HL-60 (cell line): ENCODE results near the gene NRXN3.

ENCODE experiments used
- DNase-seq, 2 experiments: peaks; one replicate each; pipeline ENCODE4 v3.0.0-alpha.2; 2010 to 2020; ENCODE audit warnings: low read depth in 1 of 2, low spot score in 1 of 2
- H3K27ac ChIP-seq: fragments of 250-450 bp; sonication (Bioruptor Pico); replicated peaks from 2 replicates; pipeline ENCODE4 v1.5.1; 2020; ENCODE audit warnings: mild to moderate bottlenecking, moderate library complexity
- H3K27me3 ChIP-seq: fragments of 250-450 bp; sonication (Bioruptor Pico); 2 replicates; pipeline ENCODE4 v1.5.1; 2021; ENCODE audit warnings: mild to moderate bottlenecking, moderate library complexity; ENCODE audit not compliant: insufficient read depth, poor library complexity, severe bottlenecking
- H3K4me3 ChIP-seq: replicated peaks from 2 replicates; pipeline ENCODE4 v1.5.1; 2011; ENCODE audit warnings: mild to moderate bottlenecking, control low read depth, low read length; ENCODE audit not compliant: insufficient read depth
- GABPA ChIP-seq: IDR thresholded peaks from 2 replicates; pipeline ENCODE4 v1.6.1; 2012; ENCODE audit warnings: low read depth
- POLR2AphosphoS5 ChIP-seq: IDR thresholded peaks from 2 replicates; pipeline ENCODE4 v1.6.1; 2012; ENCODE audit warnings: low read depth
- SPI1 ChIP-seq: IDR thresholded peaks from 2 replicates; pipeline ENCODE4 v1.6.1; 2012; ENCODE audit warnings: low read depth, mild to moderate bottlenecking, borderline replicate concordance
- TF ChIP-seq, protein P1 (sequence below): IDR thresholded peaks from 2 replicates; pipeline ENCODE4 v1.6.1; 2012; ENCODE audit warnings: low read depth; ENCODE audit not compliant: insufficient replicate concordance
- TF ChIP-seq, protein P2 (sequence below): IDR thresholded peaks from one replicate; pipeline ENCODE4 v1.5.1; 2011; ENCODE audit warnings: low read length, control low read depth, inconsistent platforms; ENCODE audit not compliant: insufficient read depth

The NRXN3 gene

DNA sequence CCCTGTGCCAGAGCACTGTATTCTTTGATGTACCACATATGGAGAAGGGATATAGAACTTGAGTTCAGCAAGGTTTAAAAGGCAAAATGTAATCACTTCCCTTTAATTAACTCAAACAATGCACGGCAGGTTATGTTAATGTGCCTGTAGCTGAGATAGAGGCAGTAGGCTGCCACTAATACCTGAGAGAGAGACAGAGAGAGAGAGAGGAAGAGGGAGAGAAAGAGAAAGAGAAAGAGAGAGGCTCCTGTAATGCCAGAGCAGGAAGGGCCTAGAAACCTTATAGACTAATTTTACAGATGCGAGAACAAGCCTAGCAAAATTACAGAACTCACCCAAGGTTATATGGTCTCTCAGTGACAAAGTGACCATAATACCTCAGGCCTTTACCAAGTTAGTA, 679.8 kb downstream of the NRXN3 start:
- no peak overlapping the region for H3K4me3 ChIP-seq
- TF ChIP-seq, protein P1, sequence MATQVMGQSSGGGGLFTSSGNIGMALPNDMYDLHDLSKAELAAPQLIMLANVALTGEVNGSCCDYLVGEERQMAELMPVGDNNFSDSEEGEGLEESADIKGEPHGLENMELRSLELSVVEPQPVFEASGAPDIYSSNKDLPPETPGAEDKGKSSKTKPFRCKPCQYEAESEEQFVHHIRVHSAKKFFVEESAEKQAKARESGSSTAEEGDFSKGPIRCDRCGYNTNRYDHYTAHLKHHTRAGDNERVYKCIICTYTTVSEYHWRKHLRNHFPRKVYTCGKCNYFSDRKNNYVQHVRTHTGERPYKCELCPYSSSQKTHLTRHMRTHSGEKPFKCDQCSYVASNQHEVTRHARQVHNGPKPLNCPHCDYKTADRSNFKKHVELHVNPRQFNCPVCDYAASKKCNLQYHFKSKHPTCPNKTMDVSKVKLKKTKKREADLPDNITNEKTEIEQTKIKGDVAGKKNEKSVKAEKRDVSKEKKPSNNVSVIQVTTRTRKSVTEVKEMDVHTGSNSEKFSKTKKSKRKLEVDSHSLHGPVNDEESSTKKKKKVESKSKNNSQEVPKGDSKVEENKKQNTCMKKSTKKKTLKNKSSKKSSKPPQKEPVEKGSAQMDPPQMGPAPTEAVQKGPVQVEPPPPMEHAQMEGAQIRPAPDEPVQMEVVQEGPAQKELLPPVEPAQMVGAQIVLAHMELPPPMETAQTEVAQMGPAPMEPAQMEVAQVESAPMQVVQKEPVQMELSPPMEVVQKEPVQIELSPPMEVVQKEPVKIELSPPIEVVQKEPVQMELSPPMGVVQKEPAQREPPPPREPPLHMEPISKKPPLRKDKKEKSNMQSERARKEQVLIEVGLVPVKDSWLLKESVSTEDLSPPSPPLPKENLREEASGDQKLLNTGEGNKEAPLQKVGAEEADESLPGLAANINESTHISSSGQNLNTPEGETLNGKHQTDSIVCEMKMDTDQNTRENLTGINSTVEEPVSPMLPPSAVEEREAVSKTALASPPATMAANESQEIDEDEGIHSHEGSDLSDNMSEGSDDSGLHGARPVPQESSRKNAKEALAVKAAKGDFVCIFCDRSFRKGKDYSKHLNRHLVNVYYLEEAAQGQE, result no peak
- TF ChIP-seq SPI1, result no peak
- no peak overlapping the region for H3K27ac ChIP-seq
- DNase-seq, result no peak
- no peaks in the 10 kb centered on the region for H3K27me3 ChIP-seq

DNA sequence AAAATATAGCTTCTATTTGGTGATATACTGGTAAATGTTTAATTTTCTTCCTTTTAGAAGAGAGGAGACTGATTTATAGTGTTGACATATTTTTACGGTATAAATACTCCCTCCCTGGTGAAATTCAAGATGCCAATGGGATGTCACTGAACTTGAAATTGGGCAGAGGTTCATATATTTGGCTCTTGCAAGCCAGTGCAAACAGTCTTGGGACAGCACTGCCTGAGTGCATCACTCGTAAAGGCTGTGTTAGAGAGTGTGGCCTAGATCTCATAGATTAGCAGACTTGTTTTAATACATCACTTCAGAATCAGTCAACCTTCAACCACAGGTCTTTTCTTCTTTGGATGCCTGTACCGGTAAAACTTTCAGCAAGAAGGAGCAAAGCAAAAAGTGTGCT, 681.0 kb downstream of the NRXN3 start:
- H3K4me3 ChIP-seq, result no peak overlapping the region
- no peak overlapping the region for H3K27ac ChIP-seq
- TF ChIP-seq POLR2AphosphoS5 (no peak), GABPA (no peak), SPI1 (no peak)
- TF ChIP-seq, protein P2, sequence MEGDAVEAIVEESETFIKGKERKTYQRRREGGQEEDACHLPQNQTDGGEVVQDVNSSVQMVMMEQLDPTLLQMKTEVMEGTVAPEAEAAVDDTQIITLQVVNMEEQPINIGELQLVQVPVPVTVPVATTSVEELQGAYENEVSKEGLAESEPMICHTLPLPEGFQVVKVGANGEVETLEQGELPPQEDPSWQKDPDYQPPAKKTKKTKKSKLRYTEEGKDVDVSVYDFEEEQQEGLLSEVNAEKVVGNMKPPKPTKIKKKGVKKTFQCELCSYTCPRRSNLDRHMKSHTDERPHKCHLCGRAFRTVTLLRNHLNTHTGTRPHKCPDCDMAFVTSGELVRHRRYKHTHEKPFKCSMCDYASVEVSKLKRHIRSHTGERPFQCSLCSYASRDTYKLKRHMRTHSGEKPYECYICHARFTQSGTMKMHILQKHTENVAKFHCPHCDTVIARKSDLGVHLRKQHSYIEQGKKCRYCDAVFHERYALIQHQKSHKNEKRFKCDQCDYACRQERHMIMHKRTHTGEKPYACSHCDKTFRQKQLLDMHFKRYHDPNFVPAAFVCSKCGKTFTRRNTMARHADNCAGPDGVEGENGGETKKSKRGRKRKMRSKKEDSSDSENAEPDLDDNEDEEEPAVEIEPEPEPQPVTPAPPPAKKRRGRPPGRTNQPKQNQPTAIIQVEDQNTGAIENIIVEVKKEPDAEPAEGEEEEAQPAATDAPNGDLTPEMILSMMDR, result no peak
- TF ChIP-seq, protein P1, result no peak
- no peak for DNase-seq
- H3K27me3 ChIP-seq, result no peaks in the 10 kb centered on the region

DNA sequence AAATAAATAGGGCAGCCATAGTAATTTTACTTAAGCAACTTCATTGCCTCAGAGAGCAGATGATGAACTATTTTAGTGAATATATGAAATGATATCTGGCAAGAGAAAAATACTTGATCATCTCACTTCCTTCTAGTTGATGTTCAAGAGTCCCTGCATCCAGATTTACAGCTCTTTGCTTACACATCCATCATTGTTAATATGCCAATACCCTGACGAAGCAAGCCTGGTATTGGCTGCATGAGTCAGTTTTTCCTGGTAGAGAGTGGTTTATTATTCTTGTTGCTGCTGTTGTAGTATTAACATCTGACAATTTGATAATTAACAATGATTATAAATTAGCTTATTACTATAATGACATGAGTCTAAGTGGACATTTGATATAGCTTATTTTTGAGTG, 681.9 kb downstream of the NRXN3 start:
- TF ChIP-seq, protein P2, result no peak
- TF ChIP-seq SPI1 (no peak), GABPA (no peak), POLR2AphosphoS5 (no peak)
- TF ChIP-seq, protein P1, result no peak
- H3K4me3 ChIP-seq, result no peak overlapping the region
- DNase-seq, result no peak
- no peaks in the 10 kb centered on the region for H3K27me3 ChIP-seq
- H3K27ac ChIP-seq, result no peak overlapping the region

DNA sequence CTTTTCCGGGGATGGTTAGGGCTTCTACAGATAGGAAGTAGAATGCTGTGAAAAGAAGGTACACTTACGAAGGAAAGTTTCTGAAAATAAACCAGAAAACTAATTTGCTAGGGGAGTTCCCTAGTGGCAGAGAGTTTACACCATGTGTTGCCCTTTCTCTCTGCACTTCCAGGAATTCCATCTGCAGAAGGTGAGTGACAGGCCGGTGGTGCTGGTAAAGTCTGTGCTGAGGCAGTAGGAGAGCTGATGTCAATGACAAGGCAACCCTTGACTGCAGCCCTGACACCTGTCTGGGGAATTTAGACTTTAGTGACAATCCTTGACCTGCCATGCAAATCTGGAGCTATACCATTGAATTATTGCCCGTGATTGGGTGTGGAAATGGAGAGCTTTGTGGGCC, 687.8 kb downstream of the NRXN3 start:
- H3K27me3 ChIP-seq, result no peaks in the 10 kb centered on the region
- no peak for DNase-seq
- TF ChIP-seq POLR2AphosphoS5 (no peak), GABPA (no peak), SPI1 (no peak)
- TF ChIP-seq, protein P2, result no peak
- TF ChIP-seq, protein P1, result no peak
- no peak overlapping the region for H3K27ac ChIP-seq
- no peak overlapping the region for H3K4me3 ChIP-seq
